NB4 (cell line): ENCODE measurements around the gene HMG20B.

ENCODE experiments used
- MAX ChIP-seq: IDR thresholded peaks from 2 replicates; pipeline ENCODE4 v1.6.1; 2011; ENCODE audit warnings: low read depth, low read length
- MYC ChIP-seq: IDR thresholded peaks from 2 replicates; pipeline ENCODE4 v1.6.1; 2011; ENCODE audit warnings: low read depth, low read length
- POLR2A ChIP-seq: IDR thresholded peaks from 2 replicates; pipeline ENCODE4 v1.6.1; 2011; ENCODE audit warnings: mild to moderate bottlenecking; ENCODE audit not compliant: insufficient read length; ENCODE audit errors: extremely low read depth
- TF ChIP-seq, protein P1 (sequence below): IDR thresholded peaks from one replicate; pipeline ENCODE4 v1.5.1; 2012; ENCODE audit warnings: low read depth, low read length

DNA sequence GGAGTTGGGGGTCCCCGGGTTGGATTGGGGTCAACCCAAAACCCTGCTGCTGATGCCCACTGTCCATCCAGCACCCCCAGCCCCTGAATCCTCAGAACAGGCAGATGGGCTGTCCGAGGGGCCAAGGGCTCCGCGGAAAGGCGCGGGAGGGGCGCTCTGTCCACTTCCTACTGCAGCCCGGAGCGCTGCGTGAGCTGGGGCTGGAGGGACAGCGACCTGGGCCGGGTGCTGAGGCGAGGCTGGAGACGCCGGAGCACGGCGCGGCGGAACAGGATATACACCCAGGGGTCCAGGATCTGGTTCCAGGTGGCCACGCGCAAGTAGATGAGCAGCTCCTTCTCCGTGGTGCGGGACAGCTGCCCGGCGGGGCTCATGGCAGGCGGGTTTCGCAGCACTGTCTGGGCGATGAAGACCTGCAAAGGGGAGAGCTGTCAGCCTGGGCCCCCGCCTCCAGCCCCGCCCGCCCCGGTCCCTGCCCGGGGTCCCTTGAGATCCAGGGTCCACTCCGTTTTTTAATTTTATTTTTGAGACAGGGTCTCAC lies 22.8 kb downstream of the HMG20B start:
- TF ChIP-seq, protein P1, sequence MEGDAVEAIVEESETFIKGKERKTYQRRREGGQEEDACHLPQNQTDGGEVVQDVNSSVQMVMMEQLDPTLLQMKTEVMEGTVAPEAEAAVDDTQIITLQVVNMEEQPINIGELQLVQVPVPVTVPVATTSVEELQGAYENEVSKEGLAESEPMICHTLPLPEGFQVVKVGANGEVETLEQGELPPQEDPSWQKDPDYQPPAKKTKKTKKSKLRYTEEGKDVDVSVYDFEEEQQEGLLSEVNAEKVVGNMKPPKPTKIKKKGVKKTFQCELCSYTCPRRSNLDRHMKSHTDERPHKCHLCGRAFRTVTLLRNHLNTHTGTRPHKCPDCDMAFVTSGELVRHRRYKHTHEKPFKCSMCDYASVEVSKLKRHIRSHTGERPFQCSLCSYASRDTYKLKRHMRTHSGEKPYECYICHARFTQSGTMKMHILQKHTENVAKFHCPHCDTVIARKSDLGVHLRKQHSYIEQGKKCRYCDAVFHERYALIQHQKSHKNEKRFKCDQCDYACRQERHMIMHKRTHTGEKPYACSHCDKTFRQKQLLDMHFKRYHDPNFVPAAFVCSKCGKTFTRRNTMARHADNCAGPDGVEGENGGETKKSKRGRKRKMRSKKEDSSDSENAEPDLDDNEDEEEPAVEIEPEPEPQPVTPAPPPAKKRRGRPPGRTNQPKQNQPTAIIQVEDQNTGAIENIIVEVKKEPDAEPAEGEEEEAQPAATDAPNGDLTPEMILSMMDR = no peak
- no peak for TF ChIP-seq POLR2A
- TF ChIP-seq MAX = no peak
- TF ChIP-seq MYC = no peak
